Motor neuron (in vitro differentiated cells): ENCODE measurements around the gene VANGL2. TPM values are rescaled to one million over a fixed set of nuclear protein-coding genes. Genes with fewer than 3 reads are reported as not detected.
A peak's percentile ranks its signal among the peaks of the same experiment; 100 is the strongest.

Source experiments
- ATAC-seq, 8 experiments: fragments of 200-7000 bp; cut with Tn5 transposase; replicated peaks in 6 of 8; 2 replicates each; pipeline ENCODE4 v1.8.0; 2021; ENCODE audit warnings: mild to moderate bottlenecking in 8 of 8, moderate library complexity in 8 of 8
- H3K27ac ChIP-seq, 2 donors: fragments of 250-450 bp; sonication (Bioruptor Pico); 2 replicates each; pipeline ENCODE4 v1.9.0; 2021; ENCODE audit warnings: antibody characterized with exemption in 2 of 2, mild to moderate bottlenecking in 2 of 2, moderate library complexity in 1 of 2
- H3K4me1 ChIP-seq, 2 donors: fragments of 250-450 bp; sonication (Bioruptor Pico); replicated peaks in 1 of 2; 2 replicates each; pipeline ENCODE4 v1.6.1; 2021; ENCODE audit warnings: antibody characterized with exemption in 2 of 2, mild to moderate bottlenecking in 2 of 2, moderate library complexity in 1 of 2
- H3K4me3 ChIP-seq, 5 donors: fragments of 250-450 bp; sonication (Bioruptor Pico); 2 replicates each; pipeline ENCODE4 v1.9.0; 2021; ENCODE audit warnings: antibody characterized with exemption in 5 of 5, mild to moderate bottlenecking in 5 of 5, moderate library complexity in 4 of 5
- WGBS, 10 experiments: fragments of 450-650 bp; shearing (Covaris generic); methylation state at CpG; one replicate each; pipeline ENCODE4 v1.0.0; 2022; 5-methylcytosine and 5-hydroxymethylcytosine counted together
- in situ Hi-C, 9 experiments: fragments of 400-800 bp; cut with MboI; loops; one replicate each; pipeline ENCODE4 v1.15.0; 2021; ENCODE audit warnings: low sequenced_read_pairs in 9 of 9, low pct_unique_long_range_greater_than_20kb in 2 of 9; ENCODE audit not compliant: unreplicated experiment in 9 of 9
- total RNA-seq, 8 experiments: library from RNA; unstranded; fragments of 300-600 nt; gene quantifications; 2 replicates each; pipeline versions ENCODE4 v1.2.3 to v1.2.4, GENCODE V29; 2022

VANGL2 gene
- total RNA-seq, 8 experiments from 2014 or later = 0.46 to 98.3 (median 54.1) TPM

GRCh38 chr1:160399544-160400222, 681 bp upstream of the VANGL2 start:
- 11 to 53% (median 18%) methylated on average over 1 to 14 of the region's 17 CpGs for WGBS, 10 experiments
- H3K4me1 ChIP-seq = peaks cover 26 to 34% of the 10 kb centered on the region in 2 donors
- peak in 4 of 8 experiments; percentile 2 to 56 (median 52) for ATAC-seq
- in situ Hi-C loops = loop anchor here in 2 of 9 experiments (25.0 kb wide), 2 partner anchors 287 to 763 kb away; partner anchors contain the start of genes ATP1A2 (in 1 of the 2), PPOX (in 1 of the 2), UFC1 (in 1 of the 2) and USP21 (in 1 of the 2)
- H3K4me3 ChIP-seq = peak overlapping the region; percentile 83 to 97 (median 89)
- peak overlapping the region; percentile 91 to 98 for H3K27ac ChIP-seq

GRCh38 chr1:160400646-160401486, 502 bp downstream of the VANGL2 start:
- WGBS, 10 experiments = 0% methylated on average over 1 of the region's 55 CpGs; no CpG with 5 or more reads in 9 of the 10 experiments
- in situ Hi-C loops = loop anchor here in 1 of 9 experiments (25.0 kb wide), 1 partner anchor 761 kb away; the partner anchor contains the start of genes PPOX, UFC1 and USP21
- peak overlapping the region; percentile 91 to 98 for H3K27ac ChIP-seq
- peak in 7 of 8 experiments; percentile 9 to 74 (median 65) for ATAC-seq
- H3K4me1 ChIP-seq = peaks cover 36 to 40% of the 10 kb centered on the region in 2 donors
- H3K4me3 ChIP-seq = peak overlapping the region; percentile 83 to 97 (median 89)

- H3K4me3 ChIP-seq = peak overlapping the region; percentile 83 to 97 (median 89)
Measured at GRCh38 chr1:160401487-160401805, 1.1 kb downstream of the VANGL2 start.

GRCh38 chr1:160402001-160402795, 1.8 kb downstream of the VANGL2 start:
- in situ Hi-C loops = loop anchor here in 1 of 9 experiments (25.0 kb wide), 1 partner anchor 760 kb away; the partner anchor contains the start of genes PPOX, UFC1 and USP21
- ATAC-seq = no peak
- Histone ChIP-seq H3K4me1 (peaks cover 44 to 49% of the 10 kb centered on the region in 2 donors), H3K4me3 (peak overlapping the region; percentile 83 to 97 (median 89)), H3K27ac (peak overlapping the region; percentile 91 to 98)
- 0 to 72% (median 28%) methylated on average over 1 to 8 of the region's 9 CpGs for WGBS, 10 experiments

More at GRCh38 chr1:160401487-160401805, 1.1 kb downstream of the VANGL2 start:
- in situ Hi-C loops = loop anchor here in 1 of 9 experiments (25.0 kb wide), 1 partner anchor 761 kb away; the partner anchor contains the start of genes PPOX, UFC1 and USP21
- ATAC-seq = peak in 6 of 8 experiments; percentile 1 to 15 (median 9)
- peak overlapping the region; percentile 91 to 98 for H3K27ac ChIP-seq
- 0 to 7% (median 3%) methylated on average over 1 to 6 of the region's 7 CpGs; no CpG with 5 or more reads in 5 of the 10 experiments for WGBS, 10 experiments
- peaks cover 42% of the 10 kb centered on the region in 2 donors for H3K4me1 ChIP-seq

GRCh38 chr1:160403244-160403643, 2.9 kb downstream of the VANGL2 start:
- ATAC-seq = peak in 1 of 8 experiments; percentile 4
- Histone ChIP-seq H3K27ac (peak overlapping the region; percentile 91 to 98), H3K4me1 (peaks cover 54 to 60% of the 10 kb centered on the region in 2 donors), H3K4me3 (peak overlapping the region; percentile 83 to 97 (median 89))
- in situ Hi-C loops = loop anchor here in 1 of 9 experiments (25.0 kb wide), 1 partner anchor 759 kb away; the partner anchor contains the start of genes PPOX, UFC1 and USP21
- WGBS, 10 experiments = 11 to 40% (median 20%) methylated on average over 2 to 3 of the region's 3 CpGs; no CpG with 5 or more reads in 5 of the 10 experiments

- no peak for ATAC-seq
- 33 to 90% (median 80%) methylated on average over 1 to 3 of the region's 3 CpGs; no CpG with 5 or more reads in 3 of the 10 experiments for WGBS, 10 experiments
- H3K4me1 ChIP-seq = peaks cover 62 to 68% of the 10 kb centered on the region in 2 donors
Measured at GRCh38 chr1:160404094-160404493, 3.7 kb downstream of the VANGL2 start.

GRCh38 chr1:160405331-160405877, 5.0 kb downstream of the VANGL2 start:
- ATAC-seq = no peak
- Histone ChIP-seq H3K4me3 (no peak overlapping the region), H3K4me1 (peaks cover 67 to 73% of the 10 kb centered on the region in 2 donors), H3K27ac (peak overlapping the region in 1 of 2 donors; percentile 6)
- in situ Hi-C loops = loop anchor here in 1 of 9 experiments (25.0 kb wide), 1 partner anchor 757 kb away; the partner anchor contains the start of genes PPOX, UFC1 and USP21
- whole genome bisulfite sequencing, 10 experiments = 100% methylated on average over 1 of the region's 2 CpGs; no CpG with 5 or more reads in 9 of the 10 experiments

More at GRCh38 chr1:160404094-160404493, 3.7 kb downstream of the VANGL2 start:
- Histone ChIP-seq H3K27ac (peak overlapping the region in 1 of 2 donors; percentile 91), H3K4me3 (peak overlapping the region in 2 of 5 donors; percentile 89 to 92)
- in situ Hi-C loops = loop anchor here in 1 of 9 experiments (25.0 kb wide), 1 partner anchor 758 kb away; the partner anchor contains the start of genes PPOX, UFC1 and USP21

- 40 to 96% (median 77%) methylated on average over 1 to 13 of the region's 15 CpGs; no CpG with 5 or more reads in 1 of the 10 experiments for WGBS, 10 experiments
- H3K27ac ChIP-seq = peak overlapping the region in 1 of 2 donors; percentile 93
- no peak for ATAC-seq
- peaks cover 75 to 77% of the 10 kb centered on the region in 2 donors for H3K4me1 ChIP-seq
- in situ Hi-C loops = loop anchor here in 1 of 9 experiments (25.0 kb wide), 1 partner anchor 756 kb away; the partner anchor contains the start of genes PPOX, UFC1 and USP21
- H3K4me3 ChIP-seq = no peak overlapping the region
Measured at GRCh38 chr1:160406131-160406968, 6.0 kb downstream of the VANGL2 start.

GRCh38 chr1:160407839-160408801, 7.8 kb downstream of the VANGL2 start:
- peak; percentile 46 to 81 (median 53) for ATAC-seq
- in situ Hi-C loops = loop anchor here in 1 of 9 experiments (25.0 kb wide), 1 partner anchor 754 kb away; the partner anchor contains the start of genes PPOX, UFC1 and USP21
- no peak overlapping the region for H3K4me3 ChIP-seq
- 40 to 100% (median 83%) methylated on average over 1 to 4 of the region's 12 CpGs; no CpG with 5 or more reads in 6 of the 10 experiments for WGBS, 10 experiments
- H3K27ac ChIP-seq = peak overlapping the region; percentile 90 to 93
- H3K4me1 ChIP-seq = peaks cover 83 to 90% of the 10 kb centered on the region in 2 donors

- Histone ChIP-seq H3K4me1 (peaks cover 83 to 93% of the 10 kb centered on the region in 2 donors), H3K27ac (peak overlapping the region; percentile 90 to 93), H3K4me3 (no peak overlapping the region)
- in situ Hi-C loops = loop anchor here in 1 of 9 experiments (25.0 kb wide), 1 partner anchor 753 kb away; the partner anchor contains the start of genes PPOX, UFC1 and USP21
- no peak for ATAC-seq
- 34 to 80% (median 57%) methylated on average over 1 to 4 of the region's 4 CpGs; no CpG with 5 or more reads in 2 of the 10 experiments for WGBS, 10 experiments
Measured at GRCh38 chr1:160408864-160409263, 8.5 kb downstream of the VANGL2 start.
